AG04449 (cell line): ENCODE results near the gene SEC61B.
A peak's percentile ranks its signal among the peaks of the same experiment; 100 is the strongest.

ENCODE experiments used
- CTCF ChIA-PET: fragments of 350-600 bp; formaldehyde crosslinking; extraction: SDS; loops from one replicate; lab custom pipeline; 2021; ENCODE audit warnings: antibody characterized with exemption; lab: Yijun Ruan, JAX
- POLR2A ChIA-PET: fragments of 400-600, 350-600 bp; formaldehyde crosslinking; extraction: SDS; loops from one replicate; lab custom pipeline; 2020; ENCODE audit warnings: antibody characterized with exemption, inconsistent platforms; lab: Yijun Ruan, JAX
- DNase-seq: peaks from one replicate; pipeline ENCODE4 v3.0.0-alpha.2; 2010; ENCODE audit warnings: low read depth, low spot score
- H3K4me3 ChIP-seq: 2 replicates; pipeline ENCODE4 v1.5.1; 2011; ENCODE audit warnings: low read depth, mild to moderate bottlenecking, control low read depth, low read length
- TF ChIP-seq, protein P1 (sequence below): IDR thresholded peaks from one replicate; pipeline ENCODE4 v1.5.1; 2011; ENCODE audit warnings: mild to moderate bottlenecking, moderate library complexity, low read length, control low read depth, inconsistent platforms; ENCODE audit not compliant: insufficient read depth; ENCODE audit errors: missing control alignments

Gene SEC61B

DNA sequence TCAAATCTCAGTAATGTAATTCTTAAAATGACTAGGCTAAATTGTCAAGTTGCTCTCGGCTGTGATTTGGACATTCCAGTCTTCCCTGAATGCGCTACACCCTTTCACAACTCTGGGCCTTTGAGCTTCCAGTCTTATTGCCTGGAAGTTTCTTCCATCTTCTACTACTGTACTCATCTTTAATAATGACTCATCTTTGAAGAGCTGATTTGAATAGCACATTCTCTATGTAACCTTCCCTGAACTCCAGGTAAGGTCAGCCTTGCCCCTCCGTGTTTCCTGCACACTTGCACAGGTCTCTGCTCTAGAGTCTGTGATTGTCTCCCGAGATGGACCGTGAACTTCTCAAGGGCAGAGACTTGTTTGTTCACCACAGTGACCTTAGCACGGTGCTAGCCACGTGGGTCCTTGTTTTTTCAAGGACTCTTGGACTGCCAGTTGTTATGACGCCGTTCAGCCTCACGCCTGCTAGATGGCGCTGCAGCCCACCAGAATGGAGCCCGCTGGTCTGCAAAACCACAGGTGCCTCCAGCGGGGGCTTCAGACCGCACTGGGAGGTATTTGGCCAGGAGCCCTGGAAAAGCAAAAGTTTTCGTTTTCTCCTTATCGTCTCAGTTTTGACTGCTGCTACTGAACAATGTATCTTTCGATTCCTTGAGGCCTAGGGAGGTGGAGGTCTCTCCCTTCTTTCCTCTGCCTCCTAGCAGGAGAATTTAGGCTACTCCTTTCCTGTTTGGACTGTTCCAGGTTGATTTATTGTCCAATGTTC, 44.4 kb downstream of the SEC61B start:
- DNase-seq = peak; percentile 5
- ChIA-PET POLR2A (no interaction called here), CTCF (interaction anchor here (0.6 to 2.5 kb wide), 12 partner anchors 10 to 1058 kb away, joined by 3 to 7 read pairs (median 3); no protein-coding TSS in a partner anchor)
- H3K4me3 ChIP-seq = no peak overlapping the region
- TF ChIP-seq, protein P1, sequence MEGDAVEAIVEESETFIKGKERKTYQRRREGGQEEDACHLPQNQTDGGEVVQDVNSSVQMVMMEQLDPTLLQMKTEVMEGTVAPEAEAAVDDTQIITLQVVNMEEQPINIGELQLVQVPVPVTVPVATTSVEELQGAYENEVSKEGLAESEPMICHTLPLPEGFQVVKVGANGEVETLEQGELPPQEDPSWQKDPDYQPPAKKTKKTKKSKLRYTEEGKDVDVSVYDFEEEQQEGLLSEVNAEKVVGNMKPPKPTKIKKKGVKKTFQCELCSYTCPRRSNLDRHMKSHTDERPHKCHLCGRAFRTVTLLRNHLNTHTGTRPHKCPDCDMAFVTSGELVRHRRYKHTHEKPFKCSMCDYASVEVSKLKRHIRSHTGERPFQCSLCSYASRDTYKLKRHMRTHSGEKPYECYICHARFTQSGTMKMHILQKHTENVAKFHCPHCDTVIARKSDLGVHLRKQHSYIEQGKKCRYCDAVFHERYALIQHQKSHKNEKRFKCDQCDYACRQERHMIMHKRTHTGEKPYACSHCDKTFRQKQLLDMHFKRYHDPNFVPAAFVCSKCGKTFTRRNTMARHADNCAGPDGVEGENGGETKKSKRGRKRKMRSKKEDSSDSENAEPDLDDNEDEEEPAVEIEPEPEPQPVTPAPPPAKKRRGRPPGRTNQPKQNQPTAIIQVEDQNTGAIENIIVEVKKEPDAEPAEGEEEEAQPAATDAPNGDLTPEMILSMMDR = peak; percentile 87

GRCh38 chr9:99269416-99269815, 47.3 kb downstream of the SEC61B start:
- TF ChIP-seq, protein P1 = no peak
- H3K4me3 ChIP-seq = no peak overlapping the region
- POLR2A ChIA-PET = no interaction called here
- CTCF ChIA-PET = interaction anchor here (0.9 kb wide), 1 partner anchor 10 kb away, joined by 3 read pairs; no protein-coding TSS in a partner anchor
- DNase-seq = peak; percentile 83

GRCh38 chr9:99270491-99270890, 48.4 kb downstream of the SEC61B start:
- TF ChIP-seq, protein P1 = no peak
- DNase-seq = no peak
- ChIA-PET CTCF (interaction anchor here (1.0 kb wide), 1 partner anchor 9 kb away, joined by 3 read pairs; no protein-coding TSS in a partner anchor), POLR2A (no interaction called here)
- H3K4me3 ChIP-seq = no peak overlapping the region

- H3K4me3 ChIP-seq = no peak overlapping the region
- no peak for DNase-seq
- CTCF ChIA-PET = no interaction called here
- POLR2A ChIA-PET = no interaction called here
- TF ChIP-seq, protein P1 = no peak
Measured at GRCh38 chr9:99272836-99273235, 50.8 kb downstream of the SEC61B start.

GRCh38 chr9:99274016-99274415, 51.9 kb downstream of the SEC61B start:
- POLR2A ChIA-PET = no interaction called here
- no peak overlapping the region for H3K4me3 ChIP-seq
- no peak for DNase-seq
- CTCF ChIA-PET = no interaction called here
- TF ChIP-seq, protein P1 = no peak

DNA sequence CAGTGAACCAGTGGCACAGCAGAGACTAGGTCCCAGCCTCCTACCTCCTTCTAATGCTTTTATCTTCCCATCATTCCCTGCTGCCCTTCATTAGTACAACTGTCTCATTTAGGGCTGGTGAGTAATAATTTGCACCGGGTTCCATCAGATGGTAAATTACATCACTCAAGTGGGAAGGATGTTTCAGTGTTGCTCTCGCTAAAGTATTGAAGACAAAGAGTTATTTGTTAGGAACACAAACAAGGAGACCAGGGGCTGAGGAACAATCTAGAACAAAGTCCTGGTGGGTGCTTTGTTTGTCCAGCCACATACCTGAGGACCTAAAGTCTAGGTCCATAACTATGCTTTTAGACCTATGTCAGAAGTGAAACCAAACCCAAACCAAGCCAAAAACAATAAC, 52.4 kb downstream of the SEC61B start:
- ChIA-PET POLR2A (no interaction called here), CTCF (no interaction called here)
- H3K4me3 ChIP-seq = no peak overlapping the region
- DNase-seq = no peak
- TF ChIP-seq, protein P1 = no peak
